OCI-LY1 (cell line): ENCODE results near the gene INPP5K.

ENCODE experiments used
- H2AFZ ChIP-seq: fragments of 200-600 bp; sonication (generic), shearing (Covaris generic); 2 replicates; pipeline ENCODE4 v1.6.0; 2014; ENCODE audit warnings: antibody characterized with exemption, mild to moderate bottlenecking, low read length
- H3F3A ChIP-seq: fragments of 200-600 bp; sonication (generic), shearing (Covaris generic); 2 replicates; pipeline ENCODE4 v1.6.0; 2014; ENCODE audit warnings: mild to moderate bottlenecking, antibody characterized with exemption, low read length, moderate library complexity; ENCODE audit not compliant: insufficient read depth
- H3K27ac ChIP-seq: fragments of 200-600 bp; sonication (generic); 2 replicates; pipeline ENCODE4 v1.5.1; 2014; ENCODE audit warnings: low read length, mixed run types, mild to moderate bottlenecking, low read depth; ENCODE audit not compliant: poor library complexity, severe bottlenecking
- H3K27me3 ChIP-seq: fragments of 200-600 bp; sonication (generic); 2 replicates; pipeline ENCODE4 v1.6.0; 2014; ENCODE audit warnings: antibody characterized with exemption, mild to moderate bottlenecking, low read length, moderate library complexity; ENCODE audit not compliant: insufficient read depth
- H3K36me3 ChIP-seq: fragments of 200-600 bp; sonication (generic); 2 replicates; pipeline ENCODE4 v1.6.1; 2014; ENCODE audit warnings: mild to moderate bottlenecking, antibody characterized with exemption, low read length, moderate library complexity, mixed read lengths; ENCODE audit not compliant: insufficient read depth
- H3K4me1 ChIP-seq: fragments of 200-600 bp; sonication (generic); 2 replicates; pipeline ENCODE4 v1.5.1; 2014; ENCODE audit warnings: mild to moderate bottlenecking, low read length, moderate library complexity; ENCODE audit not compliant: insufficient read depth, severe bottlenecking
- H3K4me2 ChIP-seq: fragments of 200-600 bp; sonication (generic), shearing (Covaris generic); 2 replicates; pipeline ENCODE4 v1.6.1; 2014; ENCODE audit warnings: low read length
- H3K4me3 ChIP-seq: fragments of 200-600 bp; sonication (generic); 2 replicates; pipeline ENCODE4 v1.5.1; 2014; ENCODE audit warnings: low read length, low read depth, mild to moderate bottlenecking, mixed read lengths; ENCODE audit not compliant: poor library complexity, severe bottlenecking
- H3K79me2 ChIP-seq: fragments of 200-600 bp; shearing (Covaris generic); 2 replicates; pipeline ENCODE4 v1.6.1; 2016; ENCODE audit warnings: mixed run types, low read length, mixed read lengths; ENCODE audit not compliant: insufficient read depth
- H3K9ac ChIP-seq: fragments of 200-600 bp; sonication (generic), shearing (Covaris generic); 2 replicates; pipeline ENCODE4 v1.6.1; 2014; ENCODE audit warnings: mild to moderate bottlenecking, low read length, mixed read lengths
- H3K9me2 ChIP-seq: fragments of 200-600 bp; sonication (generic), shearing (Covaris generic); 2 replicates; pipeline ENCODE4 v1.6.1; 2014; ENCODE audit warnings: low read depth, mild to moderate bottlenecking, low read length, mixed read lengths
- H3K9me3 ChIP-seq: fragments of 200-600 bp; shearing (Covaris generic); 2 replicates; pipeline ENCODE4 v1.6.1; 2014; ENCODE audit warnings: low read length, mixed read lengths
- H4K20me1 ChIP-seq: fragments of 200-600 bp; sonication (generic), shearing (Covaris generic); 2 replicates; pipeline ENCODE4 v1.6.0; 2016; ENCODE audit warnings: mild to moderate bottlenecking, low read length; ENCODE audit not compliant: insufficient read depth
- CTCF ChIP-seq: fragments of 200-600 bp; sonication (generic), shearing (Covaris generic); IDR thresholded peaks from 2 replicates; pipeline ENCODE4 v1.5.1; 2017; ENCODE audit warnings: mild to moderate bottlenecking, antibody characterized with exemption, low read length, moderate library complexity, mixed read lengths
- EZH2 ChIP-seq: fragments of 200-600 bp; sonication (generic), shearing (Covaris generic); IDR thresholded peaks from 2 replicates; pipeline ENCODE4 v1.8.0; 2017; ENCODE audit warnings: borderline replicate concordance, mixed run types, mild to moderate bottlenecking, antibody characterized with exemption, low read length, moderate library complexity, mixed read lengths

The INPP5K gene

GRCh38 chr17:1548032-1548431 is 31.6 kb upstream of the INPP5K start:
- no peak overlapping the region for H3K4me3 ChIP-seq
- H3K27ac ChIP-seq = no peak overlapping the region
- H4K20me1 ChIP-seq = no peaks in the 10 kb centered on the region
- no peak overlapping the region for H3K9ac ChIP-seq
- no peaks in the 10 kb centered on the region for H3K9me3 ChIP-seq
- TF ChIP-seq EZH2 = no peak
- TF ChIP-seq CTCF = no peak
- no peak overlapping the region for H2AFZ ChIP-seq
- H3F3A ChIP-seq = no peaks in the 10 kb centered on the region
- H3K4me2 ChIP-seq = no peak overlapping the region
- H3K9me2 ChIP-seq = no peaks in the 10 kb centered on the region
- H3K36me3 ChIP-seq = peaks cover 34% of the 10 kb centered on the region
- H3K27me3 ChIP-seq = no peaks in the 10 kb centered on the region
- no peaks in the 10 kb centered on the region for H3K79me2 ChIP-seq
- no peaks in the 10 kb centered on the region for H3K4me1 ChIP-seq

- Histone ChIP-seq H2AFZ (no peak overlapping the region), H3K4me1 (no peaks in the 10 kb centered on the region), H3K27ac (no peak overlapping the region), H3K4me3 (no peak overlapping the region), H3K9me3 (no peaks in the 10 kb centered on the region), H3K4me2 (no peak overlapping the region), H4K20me1 (no peaks in the 10 kb centered on the region), H3K9me2 (no peaks in the 10 kb centered on the region), H3K27me3 (no peaks in the 10 kb centered on the region), H3K36me3 (peaks cover 34% of the 10 kb centered on the region), H3K9ac (no peak overlapping the region), H3F3A (no peaks in the 10 kb centered on the region), H3K79me2 (no peaks in the 10 kb centered on the region)
- TF ChIP-seq CTCF = no peak
- TF ChIP-seq EZH2 = no peak
Measured at GRCh38 chr17:1546292-1546922, 30.0 kb upstream of the INPP5K start.

- H3K27me3 ChIP-seq = no peaks in the 10 kb centered on the region
- H3K9ac ChIP-seq = no peak overlapping the region
- H4K20me1 ChIP-seq = no peaks in the 10 kb centered on the region
- no peaks in the 10 kb centered on the region for H3F3A ChIP-seq
- H3K79me2 ChIP-seq = no peaks in the 10 kb centered on the region
- no peaks in the 10 kb centered on the region for H3K9me3 ChIP-seq
- no peaks in the 10 kb centered on the region for H3K9me2 ChIP-seq
- no peak overlapping the region for H3K4me3 ChIP-seq
- TF ChIP-seq EZH2 (no peak), CTCF (no peak)
- H2AFZ ChIP-seq = no peak overlapping the region
- no peak overlapping the region for H3K4me2 ChIP-seq
- H3K4me1 ChIP-seq = no peaks in the 10 kb centered on the region
- H3K27ac ChIP-seq = no peak overlapping the region
- peaks cover 35% of the 10 kb centered on the region for H3K36me3 ChIP-seq
Measured at GRCh38 chr17:1545618-1546017, 29.2 kb upstream of the INPP5K start.
